Kidney glomerular epithelial cell (primary cell): ENCODE data around the gene ESYT2.
"Not testable (repeated sequence)": the region's sequence is repeated elsewhere in the genome, so short reads cannot be mapped to it uniquely, and the experiment has no call there.

Experiments used
- DNase-seq: peaks from one replicate; lab custom pipeline; 2025; lab: John Stamatoyannopoulos, UW

Gene ESYT2

DNA sequence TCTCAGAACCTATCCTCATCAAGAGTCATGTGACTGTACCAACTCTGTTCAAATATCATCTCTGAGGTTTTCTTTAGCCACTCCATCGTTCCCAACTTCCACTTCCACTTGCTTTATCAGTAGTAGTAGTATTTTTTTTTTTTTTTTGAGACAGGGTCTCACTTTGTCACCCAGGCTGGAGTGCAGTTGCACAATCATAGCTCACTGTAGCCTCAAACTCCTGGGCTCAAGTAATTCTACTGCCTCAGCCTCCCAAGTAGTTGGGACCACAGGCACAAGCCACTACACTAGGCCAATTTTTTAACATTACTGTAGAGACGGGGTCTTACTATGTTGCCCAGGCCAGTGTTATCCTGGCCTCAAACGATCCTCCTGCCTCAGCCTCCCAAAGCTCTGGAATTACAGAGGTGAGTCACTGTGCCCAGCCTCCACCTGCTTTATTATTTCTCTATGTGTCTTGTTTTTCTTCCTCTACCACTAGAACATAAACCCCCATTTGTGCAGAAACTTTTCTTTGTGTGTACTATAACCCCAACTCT is 130.6 kb downstream of the ESYT2 start:
- no peak for DNase-seq

- DNase-seq: not testable (repeated sequence)
Measured at GRCh38 chr7:158697597-158697996, 131.7 kb downstream of the ESYT2 start.

GRCh38 chr7:158695726-158696452 is 133.4 kb downstream of the ESYT2 start:
- peak; percentile 28 for DNase-seq

DNA sequence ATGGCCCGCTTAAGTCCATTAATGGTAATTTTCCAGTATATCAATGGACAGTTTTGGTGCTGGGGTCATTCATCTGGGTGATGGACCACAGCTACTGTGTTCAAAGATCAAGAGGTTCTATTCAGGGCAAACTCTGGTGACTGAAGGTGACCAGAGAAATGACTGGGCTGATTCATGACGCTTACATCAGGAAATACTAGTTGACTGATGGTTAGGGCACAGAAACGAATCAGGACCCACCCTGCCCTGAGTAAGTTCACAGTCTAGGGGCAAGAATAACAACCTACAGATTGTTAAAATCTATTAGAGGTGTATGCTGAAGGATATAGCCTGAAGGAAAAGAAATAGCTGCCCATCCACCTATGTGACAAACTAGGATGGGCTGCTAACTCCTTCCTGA is 134.3 kb downstream of the ESYT2 start:
- DNase-seq: no peak

DNA sequence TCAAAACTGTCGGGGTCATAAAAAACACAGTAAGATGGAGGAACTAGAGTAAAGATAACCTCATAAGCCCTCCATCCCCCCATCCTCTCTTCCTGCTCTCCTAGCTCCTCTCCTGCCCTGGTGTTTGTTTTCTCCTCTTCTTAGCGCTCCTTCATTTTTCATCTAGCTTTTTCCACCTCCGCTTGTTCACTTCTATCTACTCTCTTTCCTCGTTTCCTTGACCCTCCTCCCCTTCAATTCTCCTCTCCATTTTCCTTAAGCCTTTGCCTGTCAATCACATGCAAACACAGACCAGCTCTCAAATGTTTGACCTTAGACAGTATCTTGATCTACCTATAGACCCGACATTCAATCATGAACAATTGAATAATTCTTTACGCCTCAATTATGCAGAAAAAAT is 134.7 kb downstream of the ESYT2 start:
- DNase-seq: no peak

DNA sequence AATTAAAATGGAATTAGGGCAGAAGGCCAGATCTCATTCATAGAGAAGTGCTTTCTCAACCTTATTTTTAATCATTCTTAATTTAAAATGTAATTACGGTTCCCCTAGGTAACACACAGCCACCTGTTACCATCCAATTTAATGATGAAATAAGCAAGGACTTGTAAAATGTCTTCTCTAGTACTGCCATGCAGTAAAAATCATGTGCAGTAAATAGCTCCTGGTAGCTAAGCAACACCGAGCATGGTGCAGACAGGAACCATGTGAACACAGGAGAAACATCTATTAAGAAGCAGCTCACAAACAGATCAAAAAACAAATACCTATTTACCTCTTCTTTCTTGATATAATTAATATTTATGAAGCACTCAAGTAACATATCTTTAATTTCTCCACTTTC is 139.8 kb downstream of the ESYT2 start:
- DNase-seq: no peak

GRCh38 chr7:158687406-158687805 is 141.9 kb downstream of the ESYT2 start:
- DNase-seq: no peak

DNA sequence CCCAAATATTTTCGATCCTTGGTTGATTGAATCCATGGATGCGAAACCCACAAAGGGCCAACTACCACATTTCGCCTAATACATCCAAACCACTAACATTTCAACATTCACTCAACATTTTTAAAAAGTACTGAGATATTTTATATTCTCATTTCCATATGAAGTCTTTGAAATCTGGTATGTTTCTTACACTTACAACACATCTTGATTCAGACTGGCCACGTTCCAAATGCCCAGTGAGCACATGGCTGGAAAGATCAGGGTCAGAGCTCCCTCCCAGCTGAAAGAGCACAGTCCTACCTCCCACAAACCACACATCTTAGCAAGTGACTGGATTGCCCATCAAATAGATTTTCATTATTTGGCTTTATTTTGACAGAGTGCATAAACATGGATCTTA is 143.6 kb downstream of the ESYT2 start:
- DNase-seq: peak; percentile 40

GRCh38 chr7:158684329-158684728 is 145.0 kb downstream of the ESYT2 start:
- DNase-seq: no peak

- DNase-seq: no peak
Measured at GRCh38 chr7:158683541-158683940, 145.8 kb downstream of the ESYT2 start.

DNA sequence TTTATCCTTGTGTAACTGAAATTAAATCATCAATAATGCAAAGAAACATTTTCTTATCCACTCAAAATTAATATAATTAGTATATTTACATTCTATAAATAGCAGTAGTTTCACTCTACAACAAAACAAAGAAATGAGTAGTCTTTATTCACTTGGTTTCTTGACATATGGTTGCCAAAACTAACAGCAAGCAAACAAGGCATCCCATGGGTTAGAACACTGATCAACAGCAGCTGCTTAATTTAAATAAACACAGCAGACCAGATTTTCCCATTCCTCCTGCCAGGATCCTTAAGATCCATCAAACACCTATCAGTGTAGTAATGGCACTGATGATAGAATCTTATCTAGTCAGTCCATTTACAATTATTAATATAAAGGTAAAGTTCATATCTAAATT is 146.9 kb downstream of the ESYT2 start:
- DNase-seq: no peak
